HG03342 (cell line): Measurements from ENCODE around the gene SEC63.
A peak's percentile ranks its signal among the peaks of the same experiment; 100 is the strongest.
"Not testable (repeated sequence)": the region's sequence is repeated elsewhere in the genome, so short reads cannot be mapped to it uniquely, and the experiment has no call there.

Source experiments
- ATAC-seq: cut with Tn5 transposase; IDR thresholded peaks from one replicate; pipeline ENCODE4 v1.9.1; 2021; ENCODE audit warnings: mild to moderate bottlenecking, moderate library complexity; ENCODE audit not compliant: unreplicated experiment

SEC63 gene

GRCh38 chr6:107866606-107867301, 91.3 kb downstream of the SEC63 start:
- no peak for ATAC-seq

GRCh38 chr6:107864226-107865127, 93.5 kb downstream of the SEC63 start:
- ATAC-seq, result no peak

- no peak for ATAC-seq
Observed at GRCh38 chr6:107862383-107862782, 95.6 kb downstream of the SEC63 start.

GRCh38 chr6:107860963-107861362, 97.0 kb downstream of the SEC63 start:
- not testable (repeated sequence) for ATAC-seq

- not testable (repeated sequence) for ATAC-seq
Observed at GRCh38 chr6:107860144-107860543, 97.9 kb downstream of the SEC63 start.

GRCh38 chr6:107853230-107853629, 104.8 kb downstream of the SEC63 start:
- no peak for ATAC-seq

- no peak for ATAC-seq
Observed at GRCh38 chr6:107849325-107849724, 108.7 kb downstream of the SEC63 start.

- ATAC-seq, result peak; percentile 77
Observed at GRCh38 chr6:107847844-107848802, 109.9 kb downstream of the SEC63 start.

GRCh38 chr6:107846262-107846795, 111.7 kb downstream of the SEC63 start:
- no peak for ATAC-seq

GRCh38 chr6:107845777-107846176, 112.2 kb downstream of the SEC63 start:
- no peak for ATAC-seq

GRCh38 chr6:107843400-107843799, 114.6 kb downstream of the SEC63 start:
- ATAC-seq, result no peak

GRCh38 chr6:107841275-107841670, 116.7 kb downstream of the SEC63 start:
- no peak for ATAC-seq

- ATAC-seq, result no peak
Observed at GRCh38 chr6:107840636-107841274, 117.3 kb downstream of the SEC63 start.

- ATAC-seq, result no peak
Observed at GRCh38 chr6:107833136-107833535, 124.9 kb downstream of the SEC63 start.

GRCh38 chr6:107832151-107833056, 125.6 kb downstream of the SEC63 start:
- no peak for ATAC-seq

- ATAC-seq, result no peak
Observed at GRCh38 chr6:107830060-107830459, 127.9 kb downstream of the SEC63 start.

- ATAC-seq, result no peak
Observed at GRCh38 chr6:107827541-107827940, 130.5 kb downstream of the SEC63 start.

- no peak for ATAC-seq
Observed at GRCh38 chr6:107823047-107823557, 134.9 kb downstream of the SEC63 start.
